ENCODE measurements around the gene PCDHA9. TPM values are rescaled to one million over a fixed set of nuclear protein-coding genes. Genes with fewer than 3 reads are reported as not detected.

Gene PCDHA9
- total RNA-seq, 1 donor = 0.36 TPM

Other genes starting within 250 kb of the PCDHA9 start
- gene CD14, start 215.2 kb upstream of the PCDHA9 start, total RNA-seq = 1.8 and 4.0 TPM in 2 replicates
- gene TMCO6, start 208.9 kb upstream of the PCDHA9 start, total RNA-seq = 8.3 and 8.5 TPM in 2 replicates
- gene NDUFA2, start 200.8 kb upstream of the PCDHA9 start, total RNA-seq = 29.7 and 30.6 TPM in 2 replicates
- gene IK, start 200.6 kb upstream of the PCDHA9 start, total RNA-seq = 70.1 and 84.3 TPM in 2 replicates
- gene WDR55, start 183.5 kb upstream of the PCDHA9 start, total RNA-seq = 30.8 and 32.1 TPM in 2 replicates
- 0.59 TPM in 1 of 2 replicates, not detected in the other for gene DND1, start 174.8 kb upstream of the PCDHA9 start, total RNA-seq
- gene HARS1, start 157.0 kb upstream of the PCDHA9 start, total RNA-seq = 41.3 and 41.6 TPM in 2 replicates
- 28.6 and 31.5 TPM in 2 replicates for gene HARS2, start 156.9 kb upstream of the PCDHA9 start, total RNA-seq
- gene ZMAT2, start 147.9 kb upstream of the PCDHA9 start, total RNA-seq = 31.8 and 33.9 TPM in 2 replicates
- not detected in 2 replicates for gene PCDHA1, start 62.2 kb upstream of the PCDHA9 start, total RNA-seq
- under 0.01 and 0.29 TPM in 2 replicates for gene PCDHA2, start 53.5 kb upstream of the PCDHA9 start, total RNA-seq
- 0.36 and 0.59 TPM in 2 replicates for gene PCDHA3, start 47.3 kb upstream of the PCDHA9 start, total RNA-seq
- 0.72 and 0.88 TPM in 2 replicates for gene PCDHA4, start 41.3 kb upstream of the PCDHA9 start, total RNA-seq
- under 0.01 and 0.29 TPM in 2 replicates for gene PCDHA5, start 26.8 kb upstream of the PCDHA9 start, total RNA-seq
- 0.88 and 1.1 TPM in 2 replicates for gene PCDHA6, start 20.4 kb upstream of the PCDHA9 start, total RNA-seq
- 0.59 and 0.72 TPM in 2 replicates for gene PCDHA7, start 14.1 kb upstream of the PCDHA9 start, total RNA-seq
- gene PCDHA8, start 7.2 kb upstream of the PCDHA9 start, total RNA-seq = 0.29 and 0.36 TPM in 2 replicates
- 0.36 and 0.59 TPM in 2 replicates for gene PCDHA10, start 7.5 kb downstream of the PCDHA9 start, total RNA-seq
- gene PCDHA11, start 20.6 kb downstream of the PCDHA9 start, total RNA-seq = 0.29 and 0.36 TPM in 2 replicates
- gene PCDHA12, start 26.9 kb downstream of the PCDHA9 start, total RNA-seq = under 0.01 and 0.36 TPM in 2 replicates
- under 0.01 TPM in 2 replicates for gene PCDHA13, start 33.7 kb downstream of the PCDHA9 start, total RNA-seq
- 0.29 and 0.36 TPM in 2 replicates for gene PCDHAC1, start 77.9 kb downstream of the PCDHA9 start, total RNA-seq
- gene PCDHAC2, start 118.1 kb downstream of the PCDHA9 start, total RNA-seq = 0.36 and 0.59 TPM in 2 replicates
- gene PCDHB1, start 203.0 kb downstream of the PCDHA9 start, total RNA-seq = not detected in 2 replicates
- 1.2 and 1.4 TPM in 2 replicates for gene PCDHB2, start 246.2 kb downstream of the PCDHA9 start, total RNA-seq

All from osteoblast (primary cell).